ENCODE results near the gene DENND4B. TPM values are rescaled to one million over a fixed set of nuclear protein-coding genes. Genes with fewer than 3 reads are reported as not detected.

DENND4B gene
- total and polyA plus RNA-seq, 2 of the 4 experiments (the other 2 are of a cell fraction) = 1.8 to 25.2 TPM

- no peak overlapping the region for H4K5ac ChIP-seq (ENCODE audit: low read depth, low read length)
- H3K79me1 ChIP-seq (ENCODE audit: low read depth in 1 of 2, low read length in 2 of 2) = peaks cover 27 to 77% of the 10 kb centered on the region in 2 experiments
- H3K4me2 ChIP-seq (ENCODE audit: low read depth, low read length) = peak overlapping the region; percentile 100
- H3K23ac ChIP-seq (ENCODE audit: low read depth, low read length) = peak overlapping the region; percentile 97
- POLR2A ChIA-PET (ENCODE audit: unreplicated experiment) = interaction anchor here (0.9 kb wide), 1 partner anchor 33 kb away, joined by 4 read pairs; no protein-coding TSS in a partner anchor
- peak overlapping the region; percentile 19 to 67 for H4K8ac ChIP-seq (ENCODE audit: low read depth in 2 of 2, low read length in 2 of 2)
- 80% methylated on average over 1 of the region's 6 CpGs; no CpG with 5 or more reads in 1 of the 2 experiments for WGBS, 2 experiments (ENCODE audit: extremely low coverage in 2 of 2, insufficient read length in 1 of 2)
- dilution Hi-C loops (cut with HindIII; ENCODE audit: low sequenced_read_pairs, unreplicated experiment) (no loop called here), intact Hi-C loops (cut with micrococcal nuclease) (no loop called here), in situ Hi-C loops (cut with MboI; ENCODE audit: low sequenced_read_pairs) (loop anchor here (25.0 kb wide), 1 partner anchor 420 kb away; the partner anchor contains the start of genes S100A3, S100A4, S100A5 and S100A6)
- peak overlapping the region; percentile 92; the same call in 1 of the 2 replicates for H2AK5ac ChIP-seq (ENCODE audit: low read depth, low read length)
- H3K9ac ChIP-seq (ENCODE audit: low read depth, low read length) = peak overlapping the region; percentile 92
- H3K36me3 ChIP-seq (ENCODE audit: control insufficient read depth, insufficient read depth, low read length) = peaks cover 34% of the 10 kb centered on the region
- H3K14ac ChIP-seq (replicated peaks; ENCODE audit: low read depth, low read length) = peak overlapping the region; percentile 98
- DNase-seq (no peak), ATAC-seq (ENCODE audit: low read depth) (no peak)
- H4K20me1 ChIP-seq (ENCODE audit: insufficient read depth, low read length) = peaks cover 41% of the 10 kb centered on the region
- H3K18ac ChIP-seq (ENCODE audit: low read depth, low read length) = no peak overlapping the region
- H2BK120ac ChIP-seq (ENCODE audit: low read depth, low read length) = no peak overlapping the region
- no peaks in the 10 kb centered on the region for H3K27me3 ChIP-seq (ENCODE audit: control insufficient read depth, insufficient read depth, low read length)
- no peak overlapping the region for H2BK20ac ChIP-seq (ENCODE audit: low read depth, low read length)
- H3K4me1 ChIP-seq (ENCODE audit: control insufficient read depth, insufficient read depth, low read length) = peaks cover 13% of the 10 kb centered on the region
- peak overlapping the region; percentile 86 for H2AFZ ChIP-seq (replicated peaks; ENCODE audit: low read length, poor library complexity)
- H2BK5ac ChIP-seq (ENCODE audit: low read depth, low read length, poor library complexity, severe bottlenecking) = peak overlapping the region; percentile 71
- peak overlapping the region; percentile 61; the same call in 1 of the 2 replicates for H3K56ac ChIP-seq (ENCODE audit: extremely low read depth, insufficient read depth, low read length)
- H3K27ac ChIP-seq (ENCODE audit: insufficient read depth, low read length) = peak overlapping the region; percentile 92
- peak overlapping the region; percentile 78 for H3K4me3 ChIP-seq (ENCODE audit: insufficient read depth, low read depth, low read length)
- H3K9me3 ChIP-seq (ENCODE audit: control insufficient read depth, insufficient read depth, low read length) = no peaks in the 10 kb centered on the region
- peak overlapping the region; percentile 85 for H3K4ac ChIP-seq (ENCODE audit: low read depth, low read length)
- H2AK9ac ChIP-seq (replicated peaks; ENCODE audit: low read depth, low read length, poor library complexity) = peak overlapping the region; percentile 32
- BruUV-seq (replicated peaks) = no TSS peak
- H3K9me1 ChIP-seq (ENCODE audit: insufficient read depth, low read length) = peaks cover 24% of the 10 kb centered on the region
- H2BK15ac ChIP-seq (ENCODE audit: low read depth, low read length) = no peak overlapping the region
- CTCF ChIA-PET = interaction anchor here (1.3 kb wide), 1 partner anchor 10 kb away, joined by 3 read pairs; the partner anchor contains the start of gene DENND4B
- TF ChIP-seq MAFK (IDR thresholded peaks at IDR 0.05; ENCODE audit: low read depth, low read length) (no peak), MXI1 (IDR thresholded peaks at IDR 0.05; ENCODE audit: borderline replicate concordance, low read depth, low read length) (no peak), CTCF (conservative IDR thresholded peaks at IDR 0.05; ENCODE audit: low read depth, low read length) (no peak), CHD1 (IDR thresholded peaks at IDR 0.05; ENCODE audit: low read depth, low read length) (no peak), POLR2A (IDR thresholded peaks at IDR 0.05; ENCODE audit: low read depth, low read length) (no peak), USF2 (IDR thresholded peaks at IDR 0.05; ENCODE audit: low read depth, low read length) (no peak), MAZ (IDR thresholded peaks at IDR 0.05; ENCODE audit: borderline replicate concordance, low read depth, low read length) (no peak), SMC3 (IDR thresholded peaks at IDR 0.05; ENCODE audit: low read depth, low read length) (no peak)
- H4K91ac ChIP-seq (ENCODE audit: insufficient read depth, low read depth, low read length) = peak overlapping the region; percentile 44; the same call in 1 of the 2 replicates
These were observed 10.6 kb upstream of the DENND4B start for GRCh38 chr1:153956997-153957715.
